ENCODE results near the gene SLC10A7.

GRCh38 chr4:146369446-146369845 is 152.3 kb downstream of the SLC10A7 start:
- TF ChIP-seq CTCF (IDR thresholded peaks at IDR 0.05), result no peak
- TF ChIP-seq POLR2A (IDR thresholded peaks at IDR 0.05), result no peak

All from ovary (tissue), 3 donors.